ENCODE data around the gene ISCA1. TPM values are rescaled to one million over a fixed set of nuclear protein-coding genes. Genes with fewer than 3 reads are reported as not detected.
A peak's percentile ranks its signal among the peaks of the same experiment; 100 is the strongest.

The ISCA1 gene
- total and polyA plus RNA-seq, 11 donors, result 39.2 to 104 (median 70.9) TPM

- no peak for DNase-seq
Measured at GRCh38 chr9:86262492-86262891, 19.8 kb downstream of the ISCA1 start.

GRCh38 chr9:86259557-86259956, 22.8 kb downstream of the ISCA1 start, which contains the start of gene C9orf153:
Gene C9orf153, minus strand, starts transcription at chr9:86259657. Its CDS starts 30,054 bp downstream, at chr9:86229603.
- intact Hi-C loops (cut with DNase I), result loop anchor here in 1 of 10 donors (10.0 kb wide), 1 partner anchor 55 kb away; no protein-coding TSS in a partner anchor
- no peak within 1 kb of the TSS for H3K27ac ChIP-seq
- H3K36me3 ChIP-seq, result peaks cover 0 to 32% (median 17%) of the 10 kb centered on the region in 9 donors
- H3K4me1 ChIP-seq, result peaks cover 0 to 7% (median 0%) of the 10 kb centered on the region in 12 donors
- DNase-seq (no peak), ATAC-seq (no peak)
- WGBS, 4 donors, result 79 to 84% (median 82%) methylated on average over 8 of the region's 8 CpGs
- no peak for TF ChIP-seq POLR2A (IDR thresholded peaks at IDR 0.05)
- TF ChIP-seq CTCF (IDR thresholded peaks at IDR 0.05), result no peak
- H3K4me3 ChIP-seq, result no peak within 1 kb of the TSS
- H3K9me3 ChIP-seq, result no peaks in the 10 kb centered on the region
- H3K27me3 ChIP-seq, result no peaks in the 10 kb centered on the region

More at GRCh38 chr9:86262492-86262891, 19.8 kb downstream of the ISCA1 start:
- 58 to 77% (median 73%) methylated on average over 4 of the region's 4 CpGs for WGBS, 4 donors
- intact Hi-C loops (cut with DNase I), result no loop called here
- Histone ChIP-seq H3K4me1 (peaks cover 0 to 7% (median 0%) of the 10 kb centered on the region in 12 donors), H3K36me3 (peaks cover 0 to 59% (median 28%) of the 10 kb centered on the region in 9 donors), H3K27ac (peak overlapping the region in 1 of 12 donors; percentile 15), H3K4me3 (no peak overlapping the region), H3K27me3 (no peaks in the 10 kb centered on the region), H3K9me3 (no peaks in the 10 kb centered on the region)
- peak in 3 of 4 donors; percentile 37 to 60 (median 49) for ATAC-seq
- TF ChIP-seq POLR2A (IDR thresholded peaks at IDR 0.05) (no peak), CTCF (IDR thresholded peaks at IDR 0.05) (no peak)

DNA sequence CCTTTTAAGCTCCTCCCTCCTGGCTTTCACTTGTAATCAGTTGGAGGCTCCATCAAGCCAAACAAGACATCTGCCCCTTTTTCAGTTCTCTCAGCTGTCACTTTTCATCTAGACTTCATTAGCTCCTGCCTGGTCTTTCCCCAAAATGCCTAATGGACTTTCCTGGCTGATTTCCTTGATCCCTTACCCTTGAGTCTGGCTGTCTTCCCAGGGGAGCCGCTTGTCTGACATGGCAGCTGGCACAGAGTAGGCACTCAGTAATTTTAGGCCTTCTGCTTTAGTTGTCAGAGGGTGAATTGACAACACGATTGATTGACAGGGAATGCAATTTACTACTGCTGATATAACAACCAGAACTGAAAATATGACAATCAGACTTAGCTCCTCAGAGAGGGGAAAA, 24.9 kb downstream of the ISCA1 start:
- peaks cover 0 to 11% (median 2%) of the 10 kb centered on the region in 9 donors for H3K36me3 ChIP-seq
- no peaks in the 10 kb centered on the region for H3K27me3 ChIP-seq
- ATAC-seq (peak in 3 of 4 donors; percentile 59 to 76 (median 60)), DNase-seq (peak in 2 of 5 donors; percentile 34 to 52)
- no peak overlapping the region for H3K27ac ChIP-seq
- no peak overlapping the region for H3K4me3 ChIP-seq
- WGBS, 4 donors, result 50 to 64% (median 54%) methylated on average over 2 of the region's 2 CpGs
- TF ChIP-seq CTCF (IDR thresholded peaks at IDR 0.05), result no peak
- TF ChIP-seq POLR2A (IDR thresholded peaks at IDR 0.05), result no peak
- peaks cover 0 to 6% (median 0%) of the 10 kb centered on the region in 12 donors for H3K4me1 ChIP-seq
- peaks cover 0 to 10% (median 0%) of the 10 kb centered on the region in 12 donors for H3K9me3 ChIP-seq
- intact Hi-C loops (cut with DNase I), result loop anchor here in 1 of 10 donors (10.0 kb wide), 1 partner anchor 53 kb away; no protein-coding TSS in a partner anchor

DNA sequence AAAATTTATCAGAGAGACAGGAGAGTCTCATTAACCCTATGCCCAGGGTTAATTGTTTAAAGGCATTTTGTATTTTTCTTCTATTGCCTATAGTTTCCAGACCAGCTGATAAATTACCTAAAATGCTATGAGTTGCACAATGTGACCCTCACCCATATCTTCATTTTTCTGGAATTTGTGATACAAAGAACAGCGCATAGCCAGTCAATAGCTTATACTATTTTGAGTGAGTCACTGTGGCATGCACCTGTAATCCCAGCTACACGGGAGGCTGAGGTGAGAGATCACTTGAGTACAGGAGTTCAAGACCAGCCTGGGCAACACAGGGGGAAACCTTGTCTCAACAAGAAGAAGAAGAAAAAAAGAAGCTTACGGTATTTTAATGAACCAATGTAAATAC, 25.7 kb downstream of the ISCA1 start:
- Histone ChIP-seq H3K9me3 (peaks cover 0 to 10% (median 0%) of the 10 kb centered on the region in 12 donors), H3K27me3 (no peaks in the 10 kb centered on the region), H3K4me1 (peaks cover 0 to 6% (median 0%) of the 10 kb centered on the region in 12 donors), H3K27ac (no peak overlapping the region), H3K36me3 (peaks cover 0 to 7% (median 0%) of the 10 kb centered on the region in 9 donors), H3K4me3 (no peak overlapping the region)
- intact Hi-C loops (cut with DNase I), result loop anchor here in 1 of 10 donors (10.0 kb wide), 1 partner anchor 52 kb away; no protein-coding TSS in a partner anchor
- DNase-seq, result no peak
- 79 to 84% (median 82%) methylated on average over 3 of the region's 3 CpGs for WGBS, 4 donors
- TF ChIP-seq POLR2A (IDR thresholded peaks at IDR 0.05), result no peak
- no peak for TF ChIP-seq CTCF (IDR thresholded peaks at IDR 0.05)
- no peak for ATAC-seq
